ENCODE data around the gene CREB3L1. TPM values are rescaled to one million over a fixed set of nuclear protein-coding genes. Genes with fewer than 3 reads are reported as not detected.

The CREB3L1 gene
- total RNA-seq, 3 donors from 2014 or later, result 0.20 to 0.27 (median 0.26) TPM

GRCh38 chr11:46327829-46328228, 50.4 kb downstream of the CREB3L1 start:
- Mint-ChIP-seq H3K36me3 (ENCODE audit: insufficient read depth) (no peaks in the 10 kb centered on the region), H3K27me3 (ENCODE audit: low read depth) (peaks cover 2% of the 10 kb centered on the region), H3K9me3 (no peaks in the 10 kb centered on the region), H3K4me3 (no peak overlapping the region), H3K4me1 (ENCODE audit: low read depth) (peaks cover 35% of the 10 kb centered on the region)
- DNase-seq (no peak), ATAC-seq (no peak)

GRCh38 chr11:46330154-46330553, 52.7 kb downstream of the CREB3L1 start:
- Mint-ChIP-seq H3K4me1 (ENCODE audit: low read depth) (peaks cover 52% of the 10 kb centered on the region), H3K9me3 (no peaks in the 10 kb centered on the region), H3K4me3 (peak overlapping the region; percentile 34), H3K36me3 (ENCODE audit: insufficient read depth) (no peaks in the 10 kb centered on the region), H3K27me3 (ENCODE audit: low read depth) (peaks cover 3% of the 10 kb centered on the region)
- DNase-seq (no peak), ATAC-seq (no peak)

- peak overlapping the region; percentile 77 for H3K4me3 Mint-ChIP-seq
- DNase-seq (no peak), ATAC-seq (no peak)
- H3K27me3 Mint-ChIP-seq (ENCODE audit: low read depth), result peaks cover 3% of the 10 kb centered on the region
- no peaks in the 10 kb centered on the region for H3K9me3 Mint-ChIP-seq
- no peaks in the 10 kb centered on the region for H3K36me3 Mint-ChIP-seq (ENCODE audit: insufficient read depth)
- H3K4me1 Mint-ChIP-seq (ENCODE audit: low read depth), result peaks cover 56% of the 10 kb centered on the region
Observed at GRCh38 chr11:46330563-46331281, 53.3 kb downstream of the CREB3L1 start.

GRCh38 chr11:46331282-46331984, 54.0 kb downstream of the CREB3L1 start:
- Mint-ChIP-seq H3K27me3 (ENCODE audit: low read depth) (peaks cover 3% of the 10 kb centered on the region), H3K4me1 (ENCODE audit: low read depth) (peaks cover 62% of the 10 kb centered on the region), H3K4me3 (peak overlapping the region; percentile 77), H3K9me3 (no peaks in the 10 kb centered on the region), H3K36me3 (ENCODE audit: insufficient read depth) (no peaks in the 10 kb centered on the region)
- peak; percentile 76 to 79 for ATAC-seq
- DNase-seq, result peak; percentile 34

GRCh38 chr11:46332093-46332567, 54.7 kb downstream of the CREB3L1 start:
- no peak for ATAC-seq
- no peaks in the 10 kb centered on the region for H3K36me3 Mint-ChIP-seq (ENCODE audit: insufficient read depth)
- peaks cover 62% of the 10 kb centered on the region for H3K4me1 Mint-ChIP-seq (ENCODE audit: low read depth)
- DNase-seq, result no peak
- no peaks in the 10 kb centered on the region for H3K9me3 Mint-ChIP-seq
- H3K27me3 Mint-ChIP-seq (ENCODE audit: low read depth), result peaks cover 3% of the 10 kb centered on the region
- peak overlapping the region; percentile 77 for H3K4me3 Mint-ChIP-seq

GRCh38 chr11:46332568-46333393, 55.3 kb downstream of the CREB3L1 start:
- peak overlapping the region; percentile 77 for H3K4me3 Mint-ChIP-seq
- no peaks in the 10 kb centered on the region for H3K36me3 Mint-ChIP-seq (ENCODE audit: insufficient read depth)
- DNase-seq (peak; percentile 67), ATAC-seq (peak; percentile 45 to 51)
- H3K27me3 Mint-ChIP-seq (ENCODE audit: low read depth), result peaks cover 3% of the 10 kb centered on the region
- no peaks in the 10 kb centered on the region for H3K9me3 Mint-ChIP-seq
- H3K4me1 Mint-ChIP-seq (ENCODE audit: low read depth), result peaks cover 66% of the 10 kb centered on the region

- DNase-seq (no peak), ATAC-seq (peak; percentile 10 to 13)
- Mint-ChIP-seq H3K4me3 (peak overlapping the region; percentile 77), H3K9me3 (no peaks in the 10 kb centered on the region), H3K36me3 (ENCODE audit: insufficient read depth) (no peaks in the 10 kb centered on the region), H3K4me1 (ENCODE audit: low read depth) (peaks cover 69% of the 10 kb centered on the region), H3K27me3 (ENCODE audit: low read depth) (peaks cover 3% of the 10 kb centered on the region)
Observed at GRCh38 chr11:46333394-46333947, 56.0 kb downstream of the CREB3L1 start.

- Mint-ChIP-seq H3K4me1 (ENCODE audit: low read depth) (peaks cover 76% of the 10 kb centered on the region), H3K9me3 (no peaks in the 10 kb centered on the region), H3K27me3 (ENCODE audit: low read depth) (peaks cover 3% of the 10 kb centered on the region), H3K4me3 (peak overlapping the region; percentile 77), H3K36me3 (ENCODE audit: insufficient read depth) (no peaks in the 10 kb centered on the region)
- DNase-seq (no peak), ATAC-seq (no peak)
Observed at GRCh38 chr11:46334211-46334610, 56.7 kb downstream of the CREB3L1 start.

- DNase-seq (no peak), ATAC-seq (no peak)
- Mint-ChIP-seq H3K9me3 (no peaks in the 10 kb centered on the region), H3K4me3 (no peak overlapping the region), H3K36me3 (ENCODE audit: insufficient read depth) (no peaks in the 10 kb centered on the region), H3K27me3 (ENCODE audit: low read depth) (peaks cover 3% of the 10 kb centered on the region), H3K4me1 (ENCODE audit: low read depth) (peaks cover 74% of the 10 kb centered on the region)
Observed at GRCh38 chr11:46335271-46335670, 57.8 kb downstream of the CREB3L1 start.

- H3K4me1 Mint-ChIP-seq (ENCODE audit: low read depth), result peaks cover 66% of the 10 kb centered on the region
- no peak overlapping the region for H3K4me3 Mint-ChIP-seq
- H3K27me3 Mint-ChIP-seq (ENCODE audit: low read depth), result peaks cover 3% of the 10 kb centered on the region
- no peaks in the 10 kb centered on the region for H3K9me3 Mint-ChIP-seq
- no peaks in the 10 kb centered on the region for H3K36me3 Mint-ChIP-seq (ENCODE audit: insufficient read depth)
- ATAC-seq (no peak), DNase-seq (no peak)
Observed at GRCh38 chr11:46335890-46336562, 58.6 kb downstream of the CREB3L1 start.

- no peak overlapping the region for H3K4me3 Mint-ChIP-seq
Observed at GRCh38 chr11:46336563-46337180, 59.2 kb downstream of the CREB3L1 start.

GRCh38 chr11:46337626-46338345, 60.3 kb downstream of the CREB3L1 start:
- H3K36me3 Mint-ChIP-seq (ENCODE audit: insufficient read depth), result no peaks in the 10 kb centered on the region
- H3K9me3 Mint-ChIP-seq, result no peaks in the 10 kb centered on the region
- peaks cover 1% of the 10 kb centered on the region for H3K27me3 Mint-ChIP-seq (ENCODE audit: low read depth)
- no peak overlapping the region for H3K4me3 Mint-ChIP-seq
- ATAC-seq (no peak), DNase-seq (no peak)
- H3K4me1 Mint-ChIP-seq (ENCODE audit: low read depth), result peaks cover 68% of the 10 kb centered on the region

More at GRCh38 chr11:46336563-46337180, 59.2 kb downstream of the CREB3L1 start:
- Mint-ChIP-seq H3K27me3 (ENCODE audit: low read depth) (peaks cover 1% of the 10 kb centered on the region), H3K36me3 (ENCODE audit: insufficient read depth) (no peaks in the 10 kb centered on the region), H3K9me3 (no peaks in the 10 kb centered on the region), H3K4me1 (ENCODE audit: low read depth) (peaks cover 66% of the 10 kb centered on the region)
- DNase-seq, result no peak
- no peak for ATAC-seq

GRCh38 chr11:46338636-46338987, 61.1 kb downstream of the CREB3L1 start:
- no peak for ATAC-seq
- Mint-ChIP-seq H3K4me3 (no peak overlapping the region), H3K9me3 (no peaks in the 10 kb centered on the region), H3K36me3 (ENCODE audit: insufficient read depth) (no peaks in the 10 kb centered on the region), H3K27me3 (ENCODE audit: low read depth) (no peaks in the 10 kb centered on the region), H3K4me1 (ENCODE audit: low read depth) (peaks cover 72% of the 10 kb centered on the region)
- DNase-seq, result no peak

Data from activated T-cell treated with anti-CD3 and anti-CD28 coated beads, Interleukin-2, amount 50 U/mL, for 4 hours (primary cell).